ENCODE results near the gene CHD6.

- TF ChIP-seq CTCF (IDR thresholded peaks at IDR 0.05): no peak
- TF ChIP-seq POLR2A (IDR thresholded peaks at IDR 0.05; ENCODE audit: low read depth): no peak
- TF ChIP-seq EP300 (IDR thresholded peaks at IDR 0.05): no peak
- no peak for TF ChIP-seq POLR2AphosphoS5 (IDR thresholded peaks at IDR 0.05)
These were observed 174.5 kb downstream of the CHD6 start for GRCh38 chr20:41443691-41444090.

Data from esophagus muscularis mucosa (tissue), 4 donors.